Activated CD8-positive, alpha-beta T cell treated with anti-CD3 and anti-CD28 coated beads for 36 hours (primary cell): Measurements from ENCODE around the gene SLC23A1. TPM values are rescaled to one million over a fixed set of nuclear protein-coding genes. Genes with fewer than 3 reads are reported as not detected.

Source experiments
- ATAC-seq: fragments of 200-7000 bp; cut with Tn5 transposase; one replicate; pipeline ENCODE4 v1.10.0; 2021; ENCODE audit warnings: mild to moderate bottlenecking, moderate library complexity
- CTCF ChIA-PET: fragments of 350-600 bp; sonication (Branson Sonifier 250); formaldehyde crosslinking; loops from one replicate; lab custom pipeline; 2021; ENCODE audit warnings: antibody characterized with exemption; lab: Charles Lee
- POLR2A ChIA-PET: fragments of 350-600 bp; sonication (Branson Sonifier 250); formaldehyde crosslinking; loops from one replicate; lab custom pipeline; 2021; ENCODE audit warnings: antibody characterized with exemption; lab: Charles Lee
- DNase-seq: peaks from one replicate; pipeline ENCODE4 v3.0.0-alpha.2; 2020
- H3K27ac Mint-ChIP-seq: one replicate; pipeline ENCODE4 v1.8.0; 2021; ENCODE audit warnings: mild to moderate bottlenecking, mixed read lengths
- H3K27me3 Mint-ChIP-seq: one replicate; pipeline ENCODE4 v1.8.0; 2021; ENCODE audit warnings: mixed read lengths
- H3K36me3 Mint-ChIP-seq: one replicate; pipeline ENCODE4 v1.8.0; 2021; ENCODE audit warnings: low read depth, mixed read lengths
- H3K4me1 Mint-ChIP-seq: one replicate; pipeline ENCODE4 v1.8.0; 2021; ENCODE audit warnings: low read depth, mixed read lengths
- H3K4me3 Mint-ChIP-seq: one replicate; pipeline ENCODE4 v1.8.0; 2021; ENCODE audit warnings: mild to moderate bottlenecking, moderate library complexity, mixed read lengths
- H3K9me3 Mint-ChIP-seq: one replicate; pipeline ENCODE4 v1.8.0; 2021; ENCODE audit warnings: mixed read lengths
- intact Hi-C: fragments of 100-400 bp; cut with micrococcal nuclease; formaldehyde crosslinking; loops from one replicate; pipeline ENCODE4 v1.10.0; 2022
- total RNA-seq, 2 experiments: library from RNA; stranded (reverse); gene quantifications; one replicate each; pipeline ENCODE4 v1.2.3, GENCODE V29; 2021
- TF ChIP-seq, protein P1 (sequence below): fragments of 200-600 bp; IDR thresholded peaks from one replicate; pipeline ENCODE4 v1.8.0; 2022; ENCODE audit warnings: antibody characterized with exemption, mild to moderate bottlenecking

SLC23A1 gene
- total RNA-seq, 2 experiments from 2014 or later = 0.63 to 0.89 TPM

GRCh38 chr5:139395844-139396640 lies 12.9 kb upstream of the SLC23A1 start:
- peak overlapping the region; percentile 34 for H3K4me3 Mint-ChIP-seq
- ChIA-PET CTCF (interaction anchor here (1.1 to 1.8 kb wide), 2 partner anchors 54 to 120 kb away, joined by 3 to 5 read pairs; partner anchors contain the start of gene PAIP2), POLR2A (interaction anchor here (1.0 to 1.9 kb wide), 7 partner anchors 11 to 99 kb away, joined by 3 to 5 read pairs (median 3); no protein-coding TSS in a partner anchor)
- ATAC-seq (no peak), DNase-seq (no peak)
- H3K27me3 Mint-ChIP-seq = no peaks in the 10 kb centered on the region
- peaks cover 25% of the 10 kb centered on the region for H3K4me1 Mint-ChIP-seq
- H3K27ac Mint-ChIP-seq = no peak overlapping the region
- no peaks in the 10 kb centered on the region for H3K9me3 Mint-ChIP-seq
- intact Hi-C loops = no loop called here
- TF ChIP-seq, protein P1, sequence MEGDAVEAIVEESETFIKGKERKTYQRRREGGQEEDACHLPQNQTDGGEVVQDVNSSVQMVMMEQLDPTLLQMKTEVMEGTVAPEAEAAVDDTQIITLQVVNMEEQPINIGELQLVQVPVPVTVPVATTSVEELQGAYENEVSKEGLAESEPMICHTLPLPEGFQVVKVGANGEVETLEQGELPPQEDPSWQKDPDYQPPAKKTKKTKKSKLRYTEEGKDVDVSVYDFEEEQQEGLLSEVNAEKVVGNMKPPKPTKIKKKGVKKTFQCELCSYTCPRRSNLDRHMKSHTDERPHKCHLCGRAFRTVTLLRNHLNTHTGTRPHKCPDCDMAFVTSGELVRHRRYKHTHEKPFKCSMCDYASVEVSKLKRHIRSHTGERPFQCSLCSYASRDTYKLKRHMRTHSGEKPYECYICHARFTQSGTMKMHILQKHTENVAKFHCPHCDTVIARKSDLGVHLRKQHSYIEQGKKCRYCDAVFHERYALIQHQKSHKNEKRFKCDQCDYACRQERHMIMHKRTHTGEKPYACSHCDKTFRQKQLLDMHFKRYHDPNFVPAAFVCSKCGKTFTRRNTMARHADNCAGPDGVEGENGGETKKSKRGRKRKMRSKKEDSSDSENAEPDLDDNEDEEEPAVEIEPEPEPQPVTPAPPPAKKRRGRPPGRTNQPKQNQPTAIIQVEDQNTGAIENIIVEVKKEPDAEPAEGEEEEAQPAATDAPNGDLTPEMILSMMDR = no peak
- H3K36me3 Mint-ChIP-seq = peaks cover 29% of the 10 kb centered on the region

- ChIA-PET POLR2A (interaction anchor here (1.0 to 1.9 kb wide), 6 partner anchors 9 to 98 kb away, joined by 3 to 5 read pairs (median 5); partner anchors contain the start of genes PAIP2 and SPATA24), CTCF (interaction anchor here (1.0 to 4.8 kb wide), 4 partner anchors 8 to 119 kb away, joined by 3 to 34 read pairs (median 4); partner anchors contain the start of genes PAIP2 and SPATA24)
- DNase-seq (no peak), ATAC-seq (no peak)
- Mint-ChIP-seq H3K27ac (no peak within 1 kb of the TSS), H3K4me3 (peak within 1 kb of the TSS; percentile 96), H3K27me3 (no peaks in the 10 kb centered on the region), H3K36me3 (peaks cover 31% of the 10 kb centered on the region), H3K4me1 (peaks cover 35% of the 10 kb centered on the region), H3K9me3 (no peaks in the 10 kb centered on the region)
- intact Hi-C loops = loop anchor here (5.0 kb wide), 2 partner anchors 53 to 98 kb away; partner anchors contain the start of gene PAIP2
- TF ChIP-seq, protein P1 = no peak
Measured at GRCh38 chr5:139394654-139395566, 11.8 kb upstream of the SLC23A1 start, which contains the start of gene PROB1. Gene PROB1 (minus strand): TSS chr5:139395104. CDS start chr5:139395081, 23 bp downstream.

- peaks cover 36% of the 10 kb centered on the region for H3K36me3 Mint-ChIP-seq
- peak; percentile 80 for DNase-seq
- no peaks in the 10 kb centered on the region for H3K9me3 Mint-ChIP-seq
- no peaks in the 10 kb centered on the region for H3K27me3 Mint-ChIP-seq
- TF ChIP-seq, protein P1 = peak; percentile 86
- intact Hi-C loops = loop anchor here (5.0 kb wide), 2 partner anchors 52 to 97 kb away; partner anchors contain the start of gene PAIP2
- peak; percentile 7 for ATAC-seq
- peaks cover 35% of the 10 kb centered on the region for H3K4me1 Mint-ChIP-seq
- peak overlapping the region; percentile 96 for H3K4me3 Mint-ChIP-seq
- CTCF ChIA-PET = interaction anchor here (1.0 to 4.8 kb wide), 4 partner anchors 9 to 119 kb away, joined by 4 to 34 read pairs (median 4); partner anchors contain the start of gene SPATA24
- POLR2A ChIA-PET = interaction anchor here (1.0 to 1.9 kb wide), 4 partner anchors 9 to 52 kb away, joined by 5 read pairs; partner anchors contain the start of genes PAIP2 and SPATA24
- no peak overlapping the region for H3K27ac Mint-ChIP-seq
Measured at GRCh38 chr5:139394123-139394653, 11.1 kb upstream of the SLC23A1 start.

- Mint-ChIP-seq H3K27ac (peak overlapping the region; percentile 93), H3K4me1 (peaks cover 37% of the 10 kb centered on the region), H3K27me3 (no peaks in the 10 kb centered on the region), H3K9me3 (no peaks in the 10 kb centered on the region), H3K4me3 (peak overlapping the region; percentile 96), H3K36me3 (peaks cover 36% of the 10 kb centered on the region)
- CTCF ChIA-PET = interaction anchor here (1.0 to 4.8 kb wide), 5 partner anchors 9 to 120 kb away, joined by 3 to 34 read pairs (median 4); partner anchors contain the start of genes SPATA24 and STING1
- intact Hi-C loops = loop anchor here (5.0 kb wide), 2 partner anchors 51 to 96 kb away; partner anchors contain the start of gene PAIP2
- no peak for ATAC-seq
- TF ChIP-seq, protein P1 = no peak
- POLR2A ChIA-PET = interaction anchor here (1.3 to 4.4 kb wide), 4 partner anchors 22 to 100 kb away, joined by 5 to 28 read pairs (median 5); partner anchors contain the start of genes MATR3 and PAIP2
- peak; percentile 50 for DNase-seq
Measured at GRCh38 chr5:139393497-139394122, 10.5 kb upstream of the SLC23A1 start.
